ENCODE data around the gene SND1. TPM values are rescaled to one million over a fixed set of nuclear protein-coding genes. Genes with fewer than 3 reads are reported as not detected.
A peak's percentile ranks its signal among the peaks of the same experiment; 100 is the strongest.
"Not testable (repeated sequence)": the region's sequence is repeated elsewhere in the genome, so short reads cannot be mapped to it uniquely, and the experiment has no call there.

Gene SND1
- total and polyA plus RNA-seq, 2 of the 4 experiments (the other 2 are of a cell fraction) = 154 to 294 TPM

- no peak overlapping the region for H2AK9ac ChIP-seq (replicated peaks; ENCODE audit: low read depth, low read length, poor library complexity)
- peak overlapping the region; percentile 31 for H2BK5ac ChIP-seq (ENCODE audit: low read depth, low read length, poor library complexity, severe bottlenecking)
- ChIA-PET POLR2A (ENCODE audit: unreplicated experiment) (no interaction called here), CTCF (no interaction called here)
- H3K79me1 ChIP-seq (ENCODE audit: low read depth in 1 of 2, low read length in 2 of 2) = peaks cover 12 to 74% of the 10 kb centered on the region in 2 experiments
- no peak overlapping the region for H2AFZ ChIP-seq (replicated peaks; ENCODE audit: low read length, poor library complexity)
- H3K9ac ChIP-seq (ENCODE audit: low read depth, low read length) = no peak overlapping the region
- H3K18ac ChIP-seq (ENCODE audit: low read depth, low read length) = no peak overlapping the region
- peaks cover 15% of the 10 kb centered on the region for H3K4me1 ChIP-seq (ENCODE audit: control insufficient read depth, insufficient read depth, low read length)
- peaks cover 6% of the 10 kb centered on the region for H3K36me3 ChIP-seq (ENCODE audit: control insufficient read depth, insufficient read depth, low read length)
- H4K20me1 ChIP-seq (ENCODE audit: insufficient read depth, low read length) = peaks cover 46% of the 10 kb centered on the region
- no peak overlapping the region for H3K14ac ChIP-seq (replicated peaks; ENCODE audit: low read depth, low read length)
- TF ChIP-seq MAFK (IDR thresholded peaks at IDR 0.05; ENCODE audit: low read depth, low read length) (no peak), SMC3 (IDR thresholded peaks at IDR 0.05; ENCODE audit: low read depth, low read length) (0 out of 2 replicates have a peak, but pooled peaks have one; percentile 15), POLR2A (IDR thresholded peaks at IDR 0.05; ENCODE audit: low read depth, low read length) (no peak), FOS (IDR thresholded peaks at IDR 0.05; ENCODE audit: low read depth, low read length) (no peak), MAZ (IDR thresholded peaks at IDR 0.05; ENCODE audit: borderline replicate concordance, low read depth, low read length) (no peak), NFE2L2 (IDR thresholded peaks at IDR 0.05; ENCODE audit: low read depth, low read length) (no peak), MXI1 (IDR thresholded peaks at IDR 0.05; ENCODE audit: borderline replicate concordance, low read depth, low read length) (no peak), CTCF (conservative IDR thresholded peaks at IDR 0.05; ENCODE audit: low read depth, low read length) (no peak), RFX5 (IDR thresholded peaks at IDR 0.05; ENCODE audit: low read depth, low read length) (no peak)
- H3K4me3 ChIP-seq (ENCODE audit: insufficient read depth, low read depth, low read length) = no peak overlapping the region
- in situ Hi-C loops (cut with MboI; ENCODE audit: low sequenced_read_pairs) (no loop called here), dilution Hi-C loops (cut with HindIII; ENCODE audit: low sequenced_read_pairs, unreplicated experiment) (no loop called here), intact Hi-C loops (cut with micrococcal nuclease) (no loop called here)
- no peak overlapping the region for H4K91ac ChIP-seq (ENCODE audit: insufficient read depth, low read depth, low read length)
- no peak overlapping the region for H4K5ac ChIP-seq (ENCODE audit: low read depth, low read length)
- ATAC-seq (ENCODE audit: low read depth) (peak; percentile 47), DNase-seq (peak; percentile 33)
- H3K9me3 ChIP-seq (ENCODE audit: control insufficient read depth, insufficient read depth, low read length) = no peaks in the 10 kb centered on the region
- H3K9me1 ChIP-seq (ENCODE audit: insufficient read depth, low read length) = peaks cover 19% of the 10 kb centered on the region
- no CpG with 5 or more reads among the region's 1 CpG for WGBS, 2 experiments (ENCODE audit: extremely low coverage in 2 of 2, insufficient read length in 1 of 2)
- H3K27me3 ChIP-seq (ENCODE audit: control insufficient read depth, insufficient read depth, low read length) = no peaks in the 10 kb centered on the region
- H3K23ac ChIP-seq (ENCODE audit: low read depth, low read length) = peak overlapping the region; percentile 54; the same call in 1 of the 2 replicates
- no peak overlapping the region for H2BK20ac ChIP-seq (ENCODE audit: low read depth, low read length)
- no peak overlapping the region for H2AK5ac ChIP-seq (ENCODE audit: low read depth, low read length)
- no peak overlapping the region for H3K4me2 ChIP-seq (ENCODE audit: low read depth, low read length)
- 0 out of 2 replicates have a peak overlapping the region, but pooled peaks have one; percentile 48 for H3K4ac ChIP-seq (ENCODE audit: low read depth, low read length)
- H3K27ac ChIP-seq (ENCODE audit: insufficient read depth, low read length) = no peak overlapping the region
- H2BK15ac ChIP-seq (ENCODE audit: low read depth, low read length) = no peak overlapping the region
- no TSS peak for BruUV-seq (replicated peaks)
- no peak overlapping the region for H2BK120ac ChIP-seq (ENCODE audit: low read depth, low read length)
- H4K8ac ChIP-seq (ENCODE audit: low read depth in 2 of 2, low read length in 2 of 2) = no peak overlapping the region
- no peak overlapping the region for H3K56ac ChIP-seq (ENCODE audit: extremely low read depth, insufficient read depth, low read length)
These were observed 22.4 kb downstream of the SND1 start for GRCh38 chr7:127674361-127674760.

- not testable (repeated sequence) for H2AK9ac ChIP-seq (replicated peaks; ENCODE audit: low read depth, low read length, poor library complexity)
These were observed 22.9 kb downstream of the SND1 start for GRCh38 chr7:127674923-127675322.

More at GRCh38 chr7:127674923-127675322, 22.9 kb downstream of the SND1 start:
- H2BK20ac ChIP-seq (ENCODE audit: low read depth, low read length); dilution Hi-C loops (cut with HindIII; ENCODE audit: low sequenced_read_pairs, unreplicated experiment); CTCF ChIA-PET; H4K5ac ChIP-seq (ENCODE audit: low read depth, low read length); H2AFZ ChIP-seq (replicated peaks; ENCODE audit: low read length, poor library complexity); H2AK5ac ChIP-seq (ENCODE audit: low read depth, low read length); H3K56ac ChIP-seq (ENCODE audit: extremely low read depth, insufficient read depth, low read length); BruUV-seq (replicated peaks); H2BK120ac ChIP-seq (ENCODE audit: low read depth, low read length); DNase-seq; ATAC-seq (ENCODE audit: low read depth); H4K91ac ChIP-seq (ENCODE audit: insufficient read depth, low read depth, low read length); H3K14ac ChIP-seq (replicated peaks; ENCODE audit: low read depth, low read length); H2BK15ac ChIP-seq (ENCODE audit: low read depth, low read length); H3K27me3 ChIP-seq (ENCODE audit: control insufficient read depth, insufficient read depth, low read length); H3K18ac ChIP-seq (ENCODE audit: low read depth, low read length); H3K23ac ChIP-seq (ENCODE audit: low read depth, low read length); POLR2A ChIA-PET (ENCODE audit: unreplicated experiment); H3K4ac ChIP-seq (ENCODE audit: low read depth, low read length); H3K36me3 ChIP-seq (ENCODE audit: control insufficient read depth, insufficient read depth, low read length); H3K9me3 ChIP-seq (ENCODE audit: control insufficient read depth, insufficient read depth, low read length); H3K9ac ChIP-seq (ENCODE audit: low read depth, low read length); in situ Hi-C loops (cut with MboI; ENCODE audit: low sequenced_read_pairs); H3K4me2 ChIP-seq (ENCODE audit: low read depth, low read length); H3K27ac ChIP-seq (ENCODE audit: insufficient read depth, low read length); H2BK5ac ChIP-seq (ENCODE audit: low read depth, low read length, poor library complexity, severe bottlenecking); H3K4me3 ChIP-seq (ENCODE audit: insufficient read depth, low read depth, low read length); intact Hi-C loops (cut with micrococcal nuclease); H4K8ac ChIP-seq (ENCODE audit: low read depth in 2 of 2, low read length in 2 of 2): not testable (repeated sequence)
- H3K79me1 ChIP-seq (ENCODE audit: low read depth in 1 of 2, low read length in 2 of 2) = peaks cover 12 to 71% of the 10 kb centered on the region in 2 experiments
- no CpG with 5 or more reads among the region's 4 CpGs for WGBS, 2 experiments (ENCODE audit: extremely low coverage in 2 of 2, insufficient read length in 1 of 2)
- peaks cover 16% of the 10 kb centered on the region for H3K4me1 ChIP-seq (ENCODE audit: control insufficient read depth, insufficient read depth, low read length)
- peaks cover 46% of the 10 kb centered on the region for H4K20me1 ChIP-seq (ENCODE audit: insufficient read depth, low read length)
- H3K9me1 ChIP-seq (ENCODE audit: insufficient read depth, low read length) = peaks cover 19% of the 10 kb centered on the region
